ENCODE measurements around the gene NAALADL2.

NAALADL2 gene

DNA sequence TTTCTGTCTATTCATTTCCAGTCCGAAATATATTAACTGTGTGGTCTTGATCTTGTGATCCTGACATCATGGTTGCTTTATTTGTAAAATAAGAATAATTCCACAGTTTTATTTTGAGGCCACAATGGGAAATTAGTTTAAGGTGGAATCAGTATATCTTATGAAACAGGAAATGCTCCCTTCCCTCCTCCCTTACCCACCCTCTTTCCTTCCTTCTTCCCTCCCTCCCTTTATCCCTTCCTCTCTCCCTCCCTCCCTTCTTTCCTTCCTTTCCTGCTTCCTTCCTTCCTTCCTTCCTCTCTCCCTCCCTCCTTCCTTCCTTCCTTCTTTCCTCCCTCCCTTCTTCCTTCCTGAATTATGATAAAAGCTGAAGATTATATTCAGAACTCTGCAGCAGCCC, 452.3 kb downstream of the NAALADL2 start:
- no peak for DNase-seq (ENCODE audit: extremely low read depth, low read depth)
- no peak for TF ChIP-seq CTCF (IDR thresholded peaks at IDR 0.05; ENCODE audit: low read depth, low read length)

- no peak for DNase-seq (ENCODE audit: extremely low read depth, low read depth)
- TF ChIP-seq CTCF (IDR thresholded peaks at IDR 0.05; ENCODE audit: low read depth, low read length) = no peak
These were observed 452.8 kb downstream of the NAALADL2 start for GRCh38 chr3:175311946-175312345.

GRCh38 chr3:175312791-175313190, 453.7 kb downstream of the NAALADL2 start:
- no peak for DNase-seq (ENCODE audit: extremely low read depth, low read depth)
- TF ChIP-seq CTCF (IDR thresholded peaks at IDR 0.05; ENCODE audit: low read depth, low read length) = no peak

DNA sequence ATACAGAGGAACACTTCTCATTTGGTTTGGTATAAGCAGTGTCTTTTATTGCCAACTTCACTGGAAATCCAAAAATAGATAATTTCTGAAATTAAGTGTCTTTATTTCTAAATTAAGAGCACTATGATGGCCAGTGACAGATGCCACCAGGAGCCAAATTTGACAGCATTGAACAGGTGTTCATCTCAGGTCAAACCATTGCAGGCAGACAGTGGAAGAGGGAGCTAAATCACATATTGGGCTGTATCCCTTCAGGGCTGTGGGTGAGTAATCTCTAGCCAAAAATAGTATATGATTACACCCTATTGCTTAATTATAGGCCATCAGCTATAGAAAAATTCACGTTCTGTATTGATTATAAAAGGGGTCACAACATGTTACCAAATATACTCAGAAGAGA, 457.7 kb downstream of the NAALADL2 start:
- no peak for TF ChIP-seq CTCF (IDR thresholded peaks at IDR 0.05; ENCODE audit: low read depth, low read length)
- DNase-seq (ENCODE audit: extremely low read depth, low read depth) = no peak

- no peak for TF ChIP-seq CTCF (IDR thresholded peaks at IDR 0.05; ENCODE audit: low read depth, low read length)
These were observed 466.3 kb downstream of the NAALADL2 start for GRCh38 chr3:175325440-175325839.

GRCh38 chr3:175326041-175326440, 466.9 kb downstream of the NAALADL2 start:
- no peak for DNase-seq (ENCODE audit: extremely low read depth, low read depth)
- TF ChIP-seq CTCF (IDR thresholded peaks at IDR 0.05; ENCODE audit: low read depth, low read length) = no peak

More at GRCh38 chr3:175325440-175325839, 466.3 kb downstream of the NAALADL2 start:
- DNase-seq (ENCODE audit: extremely low read depth, low read depth) = no peak

DNA sequence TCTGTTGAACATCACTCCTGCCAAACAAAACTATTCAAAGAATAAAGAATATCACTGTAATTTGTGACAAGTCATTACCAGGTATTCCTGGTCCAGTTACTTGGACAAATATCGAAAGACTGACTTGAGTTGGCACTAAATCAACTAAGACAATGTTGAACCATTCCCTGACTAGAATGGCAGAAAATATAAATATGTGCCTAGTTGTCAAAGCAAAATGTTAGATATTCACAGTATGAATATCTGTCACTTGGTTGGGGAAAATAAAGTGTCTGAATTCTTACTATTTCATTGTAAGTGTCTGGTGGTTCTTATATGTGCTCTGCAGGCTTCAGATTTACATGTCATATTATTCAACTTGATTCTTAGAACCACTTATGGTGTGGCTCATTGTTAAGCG, 470.2 kb downstream of the NAALADL2 start:
- TF ChIP-seq CTCF (IDR thresholded peaks at IDR 0.05; ENCODE audit: low read depth, low read length) = no peak
- no peak for DNase-seq (ENCODE audit: extremely low read depth, low read depth)
